HL-60 (cell line): ENCODE measurements around the gene ATP10D.

Experiments used
- CTCF ChIP-seq: IDR thresholded peaks from one replicate; pipeline ENCODE4 v1.5.1; 2011; ENCODE audit warnings: low read length, control low read depth, inconsistent platforms; ENCODE audit not compliant: insufficient read depth
- GABPA ChIP-seq: IDR thresholded peaks from 2 replicates; pipeline ENCODE4 v1.6.1; 2012; ENCODE audit warnings: low read depth
- POLR2AphosphoS5 ChIP-seq: IDR thresholded peaks from 2 replicates; pipeline ENCODE4 v1.6.1; 2012; ENCODE audit warnings: low read depth

DNA sequence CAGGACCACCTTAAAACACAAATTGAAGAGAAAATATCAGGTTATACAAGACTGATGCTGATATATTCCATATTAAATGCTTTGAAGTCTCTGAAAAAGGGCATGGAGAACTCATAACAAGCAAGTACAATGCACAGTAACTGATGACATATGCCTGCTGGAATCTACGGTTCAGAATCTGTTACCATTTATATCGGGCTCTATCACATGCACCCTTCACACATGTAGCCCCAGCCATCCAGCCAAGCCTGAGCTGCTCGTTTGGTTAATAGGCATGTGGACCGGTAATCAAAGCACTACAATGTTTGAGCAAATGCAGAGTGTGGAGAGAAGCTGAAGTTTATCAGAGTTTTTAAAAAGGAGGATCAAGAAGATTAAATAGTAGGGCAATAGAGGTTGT is 33.4 kb upstream of the ATP10D start:
- TF ChIP-seq CTCF (no peak), GABPA (no peak), POLR2AphosphoS5 (no peak)
